OCI-LY1 (cell line): ENCODE measurements around the gene FYN.

ENCODE experiments used
- H2AFZ ChIP-seq: fragments of 200-600 bp; sonication (generic), shearing (Covaris generic); 2 replicates; pipeline ENCODE4 v1.6.0; 2014; ENCODE audit warnings: antibody characterized with exemption, mild to moderate bottlenecking, low read length
- H3F3A ChIP-seq: fragments of 200-600 bp; sonication (generic), shearing (Covaris generic); 2 replicates; pipeline ENCODE4 v1.6.0; 2014; ENCODE audit warnings: mild to moderate bottlenecking, antibody characterized with exemption, low read length, moderate library complexity; ENCODE audit not compliant: insufficient read depth
- H3K27ac ChIP-seq: fragments of 200-600 bp; sonication (generic); 2 replicates; pipeline ENCODE4 v1.5.1; 2014; ENCODE audit warnings: low read length, mixed run types, mild to moderate bottlenecking, low read depth; ENCODE audit not compliant: poor library complexity, severe bottlenecking
- H3K27me3 ChIP-seq: fragments of 200-600 bp; sonication (generic); 2 replicates; pipeline ENCODE4 v1.6.0; 2014; ENCODE audit warnings: antibody characterized with exemption, mild to moderate bottlenecking, low read length, moderate library complexity; ENCODE audit not compliant: insufficient read depth
- H3K36me3 ChIP-seq: fragments of 200-600 bp; sonication (generic); 2 replicates; pipeline ENCODE4 v1.6.1; 2014; ENCODE audit warnings: mild to moderate bottlenecking, antibody characterized with exemption, low read length, moderate library complexity, mixed read lengths; ENCODE audit not compliant: insufficient read depth
- H3K4me1 ChIP-seq: fragments of 200-600 bp; sonication (generic); 2 replicates; pipeline ENCODE4 v1.5.1; 2014; ENCODE audit warnings: mild to moderate bottlenecking, low read length, moderate library complexity; ENCODE audit not compliant: insufficient read depth, severe bottlenecking
- H3K4me2 ChIP-seq: fragments of 200-600 bp; sonication (generic), shearing (Covaris generic); 2 replicates; pipeline ENCODE4 v1.6.1; 2014; ENCODE audit warnings: low read length
- H3K4me3 ChIP-seq: fragments of 200-600 bp; sonication (generic); 2 replicates; pipeline ENCODE4 v1.5.1; 2014; ENCODE audit warnings: low read length, low read depth, mild to moderate bottlenecking, mixed read lengths; ENCODE audit not compliant: poor library complexity, severe bottlenecking
- H3K79me2 ChIP-seq: fragments of 200-600 bp; shearing (Covaris generic); 2 replicates; pipeline ENCODE4 v1.6.1; 2016; ENCODE audit warnings: mixed run types, low read length, mixed read lengths; ENCODE audit not compliant: insufficient read depth
- H3K9ac ChIP-seq: fragments of 200-600 bp; sonication (generic), shearing (Covaris generic); 2 replicates; pipeline ENCODE4 v1.6.1; 2014; ENCODE audit warnings: mild to moderate bottlenecking, low read length, mixed read lengths
- H3K9me2 ChIP-seq: fragments of 200-600 bp; sonication (generic), shearing (Covaris generic); 2 replicates; pipeline ENCODE4 v1.6.1; 2014; ENCODE audit warnings: low read depth, mild to moderate bottlenecking, low read length, mixed read lengths
- H3K9me3 ChIP-seq: fragments of 200-600 bp; shearing (Covaris generic); 2 replicates; pipeline ENCODE4 v1.6.1; 2014; ENCODE audit warnings: low read length, mixed read lengths
- H4K20me1 ChIP-seq: fragments of 200-600 bp; sonication (generic), shearing (Covaris generic); 2 replicates; pipeline ENCODE4 v1.6.0; 2016; ENCODE audit warnings: mild to moderate bottlenecking, low read length; ENCODE audit not compliant: insufficient read depth
- EZH2 ChIP-seq: fragments of 200-600 bp; sonication (generic), shearing (Covaris generic); IDR thresholded peaks from 2 replicates; pipeline ENCODE4 v1.8.0; 2017; ENCODE audit warnings: borderline replicate concordance, mixed run types, mild to moderate bottlenecking, antibody characterized with exemption, low read length, moderate library complexity, mixed read lengths
- TF ChIP-seq, protein P1 (sequence below): fragments of 200-600 bp; sonication (generic), shearing (Covaris generic); IDR thresholded peaks from 2 replicates; pipeline ENCODE4 v1.5.1; 2017; ENCODE audit warnings: mild to moderate bottlenecking, antibody characterized with exemption, low read length, moderate library complexity, mixed read lengths

The FYN gene

DNA sequence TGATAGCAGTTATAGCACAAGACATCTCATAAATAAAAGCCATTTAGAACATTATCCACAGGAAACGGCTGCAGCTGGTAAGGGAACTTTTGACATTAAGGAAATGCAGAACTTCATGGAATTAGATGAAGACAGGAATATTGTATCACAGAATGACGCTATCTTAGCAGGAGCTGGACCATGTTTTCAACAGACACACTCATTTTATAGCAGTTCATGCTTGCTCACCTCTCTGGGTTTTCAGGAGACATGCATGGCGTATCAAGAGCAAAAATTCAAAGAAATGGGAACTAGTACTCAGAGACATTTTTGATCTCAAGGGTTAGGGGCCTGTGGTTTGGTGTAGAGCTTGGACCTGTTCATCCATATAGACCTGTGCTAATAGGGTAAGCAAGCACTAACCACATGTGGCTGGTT lies 125.0 kb downstream of the FYN start:
- H3K9ac ChIP-seq: no peak overlapping the region
- H3K4me3 ChIP-seq: no peak overlapping the region
- no peaks in the 10 kb centered on the region for H4K20me1 ChIP-seq
- no peak overlapping the region for H2AFZ ChIP-seq
- H3K9me2 ChIP-seq: no peaks in the 10 kb centered on the region
- peaks cover 4% of the 10 kb centered on the region for H3K4me1 ChIP-seq
- H3K27me3 ChIP-seq: no peaks in the 10 kb centered on the region
- no peaks in the 10 kb centered on the region for H3F3A ChIP-seq
- TF ChIP-seq, protein P1, sequence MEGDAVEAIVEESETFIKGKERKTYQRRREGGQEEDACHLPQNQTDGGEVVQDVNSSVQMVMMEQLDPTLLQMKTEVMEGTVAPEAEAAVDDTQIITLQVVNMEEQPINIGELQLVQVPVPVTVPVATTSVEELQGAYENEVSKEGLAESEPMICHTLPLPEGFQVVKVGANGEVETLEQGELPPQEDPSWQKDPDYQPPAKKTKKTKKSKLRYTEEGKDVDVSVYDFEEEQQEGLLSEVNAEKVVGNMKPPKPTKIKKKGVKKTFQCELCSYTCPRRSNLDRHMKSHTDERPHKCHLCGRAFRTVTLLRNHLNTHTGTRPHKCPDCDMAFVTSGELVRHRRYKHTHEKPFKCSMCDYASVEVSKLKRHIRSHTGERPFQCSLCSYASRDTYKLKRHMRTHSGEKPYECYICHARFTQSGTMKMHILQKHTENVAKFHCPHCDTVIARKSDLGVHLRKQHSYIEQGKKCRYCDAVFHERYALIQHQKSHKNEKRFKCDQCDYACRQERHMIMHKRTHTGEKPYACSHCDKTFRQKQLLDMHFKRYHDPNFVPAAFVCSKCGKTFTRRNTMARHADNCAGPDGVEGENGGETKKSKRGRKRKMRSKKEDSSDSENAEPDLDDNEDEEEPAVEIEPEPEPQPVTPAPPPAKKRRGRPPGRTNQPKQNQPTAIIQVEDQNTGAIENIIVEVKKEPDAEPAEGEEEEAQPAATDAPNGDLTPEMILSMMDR: no peak
- TF ChIP-seq EZH2: no peak
- no peak overlapping the region for H3K27ac ChIP-seq
- H3K9me3 ChIP-seq: no peaks in the 10 kb centered on the region
- no peak overlapping the region for H3K4me2 ChIP-seq
- H3K36me3 ChIP-seq: no peaks in the 10 kb centered on the region
- no peaks in the 10 kb centered on the region for H3K79me2 ChIP-seq

DNA sequence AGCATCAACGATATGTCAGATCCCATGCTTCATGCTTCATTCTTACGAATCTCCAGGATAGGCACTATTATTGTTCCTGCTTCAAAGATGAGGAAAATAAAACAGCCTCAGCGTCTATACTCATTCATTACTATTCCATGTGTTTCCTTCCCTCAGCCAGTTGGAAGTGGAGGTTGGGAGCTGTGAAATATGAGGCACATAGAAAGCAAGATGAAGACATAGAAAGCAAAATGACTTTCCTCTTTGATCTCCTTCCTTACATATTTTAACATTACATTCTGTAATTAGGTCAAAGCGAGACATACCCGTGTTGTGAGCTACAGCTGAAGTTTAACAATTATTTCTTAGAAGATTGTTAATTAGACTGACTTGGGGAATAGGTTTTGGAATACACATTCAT lies 125.4 kb downstream of the FYN start:
- Histone ChIP-seq H3F3A (no peaks in the 10 kb centered on the region), H3K79me2 (no peaks in the 10 kb centered on the region), H3K27ac (no peak overlapping the region), H3K27me3 (no peaks in the 10 kb centered on the region), H3K9ac (no peak overlapping the region), H3K36me3 (no peaks in the 10 kb centered on the region), H2AFZ (no peak overlapping the region), H3K9me3 (no peaks in the 10 kb centered on the region), H3K4me3 (no peak overlapping the region), H3K4me1 (peaks cover 4% of the 10 kb centered on the region), H3K4me2 (no peak overlapping the region), H3K9me2 (no peaks in the 10 kb centered on the region), H4K20me1 (no peaks in the 10 kb centered on the region)
- TF ChIP-seq EZH2: no peak
- TF ChIP-seq, protein P1: no peak

DNA sequence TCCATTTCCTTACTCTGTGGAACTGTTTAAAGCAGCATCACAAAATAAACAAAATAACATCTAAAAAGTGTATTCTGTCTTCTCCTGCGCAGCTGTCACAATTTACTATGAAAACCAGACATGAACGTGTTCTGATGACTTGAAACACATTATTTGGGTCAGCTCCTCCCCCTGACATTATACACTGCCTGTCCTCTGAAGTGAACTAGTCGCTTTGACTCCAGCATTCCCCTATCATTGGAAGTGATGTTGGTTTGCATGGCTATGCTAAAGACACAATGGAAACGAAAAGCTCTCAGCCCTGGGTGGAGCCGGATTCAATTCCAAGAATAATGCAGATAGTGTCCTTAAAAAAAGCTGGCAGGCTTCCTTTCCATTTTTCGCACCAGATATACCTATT lies 125.9 kb downstream of the FYN start:
- H3K36me3 ChIP-seq: no peaks in the 10 kb centered on the region
- H3K4me1 ChIP-seq: peaks cover 4% of the 10 kb centered on the region
- H3K9me2 ChIP-seq: no peaks in the 10 kb centered on the region
- H3K79me2 ChIP-seq: no peaks in the 10 kb centered on the region
- H3K4me3 ChIP-seq: no peak overlapping the region
- H4K20me1 ChIP-seq: no peaks in the 10 kb centered on the region
- no peak overlapping the region for H3K4me2 ChIP-seq
- H3K9ac ChIP-seq: no peak overlapping the region
- no peak for TF ChIP-seq EZH2
- TF ChIP-seq, protein P1: no peak
- H3K27me3 ChIP-seq: no peaks in the 10 kb centered on the region
- no peak overlapping the region for H3K27ac ChIP-seq
- no peaks in the 10 kb centered on the region for H3K9me3 ChIP-seq
- no peaks in the 10 kb centered on the region for H3F3A ChIP-seq
- no peak overlapping the region for H2AFZ ChIP-seq
